Measurements from ENCODE around the gene BYSL. TPM values are rescaled to one million over a fixed set of nuclear protein-coding genes. Genes with fewer than 3 reads are reported as not detected.

BYSL gene
- polyA plus RNA-seq (2011; rRNA removed) (18.0 and 28.5 TPM in 2 replicates), polyA minus RNA-seq (2011; rRNA and poly(A)+ RNA removed) (19.2 and 20.0 TPM in 2 replicates)

GRCh38 chr6:41920921-41921711, at the start of gene BYSL, which contains the start of gene MED20:
TSS of gene BYSL (plus strand) at chr6:41921499. CDS start at chr6:41921563, 64 bp downstream.
TSS of gene MED20 (minus strand) at chr6:41921139. CDS start at chr6:41921018, 121 bp downstream.
- POLR2A ChIA-PET: interaction anchor here (0.8 kb wide), 1 partner anchor 133 kb away, joined by 5 read pairs; the partner anchor contains the start of gene TOMM6
- no peaks in the 10 kb centered on the region for H3K27me3 ChIP-seq (ENCODE audit: control insufficient read depth, insufficient read depth, low read length)

GRCh38 chr6:41871691-41872090, 49.6 kb upstream of the BYSL start:
- POLR2A ChIA-PET: no interaction called here
- H3K4me3 ChIP-seq (ENCODE audit: low read depth, low read length): no peak overlapping the region
- no peaks in the 10 kb centered on the region for H3K36me3 ChIP-seq (ENCODE audit: control insufficient read depth, insufficient read depth, low read length)
- TF ChIP-seq CTCF (IDR thresholded peaks at IDR 0.05; ENCODE audit: insufficient read depth, low read depth, low read length): no peak
- CTCF ChIA-PET: interaction anchor here (1.9 kb wide), 1 partner anchor 50 kb away, joined by 5 read pairs; the partner anchor contains the start of genes BYSL and MED20
- DNase-seq (ENCODE audit: low read depth): no peak
- H3K27me3 ChIP-seq (ENCODE audit: control insufficient read depth, insufficient read depth, low read length): no peaks in the 10 kb centered on the region

More at GRCh38 chr6:41920921-41921711, at the start of gene BYSL, which contains the start of gene MED20:
- Histone ChIP-seq H3K4me3 (ENCODE audit: low read depth, low read length) (peak within 1 kb of the TSS; percentile 77), H3K36me3 (ENCODE audit: control insufficient read depth, insufficient read depth, low read length) (peaks cover 2% of the 10 kb centered on the region; the same call in 1 of the 2 replicates)
- TF ChIP-seq CTCF (IDR thresholded peaks at IDR 0.05; ENCODE audit: insufficient read depth, low read depth, low read length): peak; percentile 98
- CTCF ChIA-PET: interaction anchor here (0.6 to 5.4 kb wide), 24 partner anchors 9 to 199 kb away, joined by 3 to 83 read pairs (median 4); partner anchors contain the start of genes TOMM6 and USP49
- peak; percentile 52 for DNase-seq (ENCODE audit: low read depth)

GRCh38 chr6:41872147-41872546, 49.2 kb upstream of the BYSL start:
- CTCF ChIA-PET: interaction anchor here (1.9 kb wide), 1 partner anchor 49 kb away, joined by 5 read pairs; the partner anchor contains the start of genes BYSL and MED20
- no peak for TF ChIP-seq CTCF (IDR thresholded peaks at IDR 0.05; ENCODE audit: insufficient read depth, low read depth, low read length)
- POLR2A ChIA-PET: no interaction called here
- H3K36me3 ChIP-seq (ENCODE audit: control insufficient read depth, insufficient read depth, low read length): no peaks in the 10 kb centered on the region
- no peaks in the 10 kb centered on the region for H3K27me3 ChIP-seq (ENCODE audit: control insufficient read depth, insufficient read depth, low read length)
- H3K4me3 ChIP-seq (ENCODE audit: low read depth, low read length): no peak overlapping the region
- DNase-seq (ENCODE audit: low read depth): no peak

GRCh38 chr6:41874741-41875140, 46.6 kb upstream of the BYSL start:
- DNase-seq (ENCODE audit: low read depth): no peak
- ChIA-PET CTCF (interaction anchor here (1.6 kb wide), 1 partner anchor 46 kb away, joined by 4 read pairs; the partner anchor contains the start of genes BYSL and MED20), POLR2A (no interaction called here)
- H3K27me3 ChIP-seq (ENCODE audit: control insufficient read depth, insufficient read depth, low read length): no peaks in the 10 kb centered on the region
- TF ChIP-seq CTCF (IDR thresholded peaks at IDR 0.05; ENCODE audit: insufficient read depth, low read depth, low read length): no peak
- H3K36me3 ChIP-seq (ENCODE audit: control insufficient read depth, insufficient read depth, low read length): no peaks in the 10 kb centered on the region
- no peak overlapping the region for H3K4me3 ChIP-seq (ENCODE audit: low read depth, low read length)

- CTCF ChIA-PET: interaction anchor here (0.6 to 1.6 kb wide), 3 partner anchors 30 to 275 kb away, joined by 3 to 5 read pairs (median 3); partner anchors contain the start of genes BYSL and MED20
- TF ChIP-seq CTCF (IDR thresholded peaks at IDR 0.05; ENCODE audit: insufficient read depth, low read depth, low read length): no peak
- POLR2A ChIA-PET: no interaction called here
- Histone ChIP-seq H3K36me3 (ENCODE audit: control insufficient read depth, insufficient read depth, low read length) (no peaks in the 10 kb centered on the region), H3K27me3 (ENCODE audit: control insufficient read depth, insufficient read depth, low read length) (no peaks in the 10 kb centered on the region), H3K4me3 (ENCODE audit: low read depth, low read length) (no peak overlapping the region)
- DNase-seq (ENCODE audit: low read depth): no peak
Observed at GRCh38 chr6:41877051-41877680, 44.1 kb upstream of the BYSL start.
